Fibroblast of skin of abdomen (primary cell): ENCODE data around the gene CALN1.

ENCODE experiments used
- DNase-seq: peaks from one replicate; pipeline ENCODE4 v3.0.0-alpha.2; 2013

The CALN1 gene

DNA sequence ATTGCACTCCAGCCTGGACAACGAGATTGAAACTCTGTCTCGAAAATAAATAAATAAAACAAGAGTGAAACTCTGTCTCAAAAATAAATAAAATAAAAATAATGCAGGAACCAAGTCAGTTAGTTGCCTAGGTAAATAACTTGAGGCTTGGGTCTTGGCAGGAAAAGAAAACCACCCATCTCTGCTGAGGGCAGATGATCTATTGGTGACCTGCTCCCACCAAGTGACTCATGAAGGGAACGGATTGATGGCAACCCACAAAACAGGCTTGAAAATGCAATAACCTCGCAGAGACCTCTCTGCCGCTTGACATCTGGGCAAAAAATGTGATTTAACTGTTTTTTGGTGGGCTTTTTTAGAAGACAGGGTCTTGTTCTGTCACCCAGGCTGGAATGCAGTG is 86.6 kb downstream of the CALN1 start:
- no peak for DNase-seq

DNA sequence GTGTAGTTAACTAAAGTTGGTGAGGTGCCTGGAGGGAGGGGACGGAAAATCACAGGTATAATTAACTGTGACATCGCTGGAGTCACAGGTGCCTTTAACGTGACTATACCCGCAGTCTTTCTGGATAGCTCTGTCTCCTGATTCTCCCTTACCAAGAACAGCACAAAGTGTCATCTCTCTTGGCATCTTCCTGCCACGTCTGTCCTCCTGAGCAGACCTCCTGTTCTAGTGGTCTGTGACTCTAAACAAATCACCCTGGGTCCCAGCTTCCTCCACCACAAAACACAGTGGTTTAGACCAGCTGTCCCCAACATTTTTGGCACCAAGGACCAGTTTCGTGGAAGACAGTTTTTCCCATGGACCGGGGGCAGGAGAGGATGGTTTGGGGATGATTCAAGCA is 90.5 kb downstream of the CALN1 start:
- DNase-seq = no peak

DNA sequence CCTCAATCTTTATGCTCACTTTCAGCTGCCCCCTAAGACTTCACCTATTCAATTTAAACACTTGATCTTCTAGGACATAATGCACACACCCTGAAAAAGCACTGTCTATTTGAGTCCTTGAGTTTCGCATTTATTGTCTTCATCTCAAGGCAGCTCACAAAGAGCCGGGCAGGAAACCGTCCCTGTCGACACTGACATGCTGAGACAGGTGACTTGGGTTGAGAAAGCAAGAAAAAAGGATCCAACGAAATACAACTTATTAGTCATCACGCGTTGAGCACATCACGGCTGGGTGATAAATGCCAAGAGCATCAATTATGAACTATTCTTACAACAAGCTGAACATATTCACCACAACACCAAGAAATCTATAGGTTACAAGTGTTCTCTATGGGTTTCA is 91.1 kb downstream of the CALN1 start:
- DNase-seq = no peak

DNA sequence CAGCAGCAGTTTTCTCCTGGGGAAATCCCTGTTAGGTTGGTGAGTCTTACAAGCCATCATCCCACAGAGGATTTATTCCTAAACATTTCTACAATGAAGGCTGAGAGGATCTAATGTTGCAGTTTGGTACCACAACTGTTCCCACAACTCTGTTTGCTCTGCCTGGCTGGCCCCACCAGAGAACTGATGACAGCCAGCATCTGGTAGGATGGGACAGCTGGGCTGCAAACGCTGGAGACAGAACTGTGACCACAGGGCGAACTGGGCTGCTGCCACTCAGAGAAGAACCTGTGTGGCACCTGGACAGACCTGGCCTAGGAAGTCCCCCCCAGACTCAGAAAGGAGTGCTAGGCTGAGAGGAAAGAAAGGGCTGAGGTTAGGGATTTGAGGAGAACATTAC is 94.8 kb downstream of the CALN1 start:
- DNase-seq = no peak

DNA sequence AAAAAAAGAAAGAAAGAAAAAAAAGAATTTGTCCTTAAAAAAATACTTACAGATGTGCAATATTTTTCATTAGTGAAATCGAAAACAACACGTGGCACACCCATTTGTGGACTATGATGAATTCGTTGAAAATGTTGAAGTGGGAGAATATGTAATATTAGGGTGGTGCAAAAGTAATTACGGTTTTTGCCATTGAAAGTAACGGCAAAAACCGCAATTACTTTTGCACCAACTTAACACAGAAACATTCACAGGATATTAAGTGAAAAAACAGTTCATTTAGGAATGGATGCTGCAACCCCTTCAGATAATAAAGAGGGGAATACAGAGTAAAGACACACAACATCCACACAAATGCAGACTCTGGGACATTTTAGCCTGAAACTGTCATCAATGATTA is 96.0 kb downstream of the CALN1 start:
- no peak for DNase-seq

DNA sequence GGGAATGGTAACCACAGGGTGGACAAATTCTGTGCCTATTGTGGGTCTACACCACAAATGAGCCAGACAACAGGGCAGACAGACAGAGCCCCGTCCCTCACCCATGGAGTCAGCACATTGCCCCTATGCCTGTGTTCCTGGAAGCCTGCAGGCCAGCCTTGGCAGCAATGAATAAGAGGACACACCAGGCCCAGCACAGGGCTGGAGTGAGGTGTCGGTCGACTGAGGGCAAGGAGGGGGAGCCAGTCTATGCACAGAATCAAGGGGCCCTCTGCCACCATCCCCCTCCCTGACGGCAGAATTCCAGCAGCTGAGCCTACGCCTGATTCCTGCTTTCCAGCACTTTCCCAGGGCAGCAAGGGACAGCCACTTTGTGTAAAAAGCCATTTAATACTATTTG is 98.2 kb downstream of the CALN1 start:
- no peak for DNase-seq

DNA sequence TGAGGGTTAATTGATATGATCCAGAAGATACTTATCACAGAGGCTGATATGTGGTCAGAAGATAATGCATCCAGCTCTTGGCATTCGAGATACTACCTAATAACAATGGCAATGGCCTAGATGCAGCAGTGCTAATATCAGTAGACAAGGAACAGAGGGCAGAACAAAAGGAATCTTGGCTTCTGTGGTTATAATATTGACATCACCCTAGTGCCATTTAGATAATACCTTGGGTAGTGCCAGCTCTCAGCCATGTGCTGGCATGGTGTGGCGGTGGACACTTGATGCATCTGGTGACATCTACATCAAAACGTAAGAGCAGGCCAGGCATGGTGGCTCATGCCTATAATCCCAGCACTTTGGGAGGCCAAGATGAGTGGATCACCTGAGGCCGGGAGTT is 101.8 kb downstream of the CALN1 start:
- no peak for DNase-seq

DNA sequence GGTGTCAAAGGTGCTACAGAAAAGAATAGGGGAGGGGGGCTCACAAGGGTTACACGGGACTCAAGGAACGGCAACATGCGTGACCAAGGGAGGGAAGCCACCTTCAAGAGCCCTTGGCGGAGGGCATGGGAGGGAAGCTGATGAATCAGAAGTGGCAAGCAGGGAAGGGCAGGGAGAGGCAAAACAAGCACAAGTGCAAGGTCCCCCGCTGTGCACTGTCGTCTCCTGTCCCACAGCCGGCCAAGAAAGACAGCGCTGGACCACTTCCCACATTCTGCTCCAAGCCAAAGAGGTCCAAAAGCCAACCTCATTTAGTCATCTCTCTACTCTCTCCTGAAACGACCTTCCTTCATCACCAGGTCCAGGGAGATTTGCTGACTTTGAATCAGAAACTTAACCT is 102.7 kb downstream of the CALN1 start:
- no peak for DNase-seq

DNA sequence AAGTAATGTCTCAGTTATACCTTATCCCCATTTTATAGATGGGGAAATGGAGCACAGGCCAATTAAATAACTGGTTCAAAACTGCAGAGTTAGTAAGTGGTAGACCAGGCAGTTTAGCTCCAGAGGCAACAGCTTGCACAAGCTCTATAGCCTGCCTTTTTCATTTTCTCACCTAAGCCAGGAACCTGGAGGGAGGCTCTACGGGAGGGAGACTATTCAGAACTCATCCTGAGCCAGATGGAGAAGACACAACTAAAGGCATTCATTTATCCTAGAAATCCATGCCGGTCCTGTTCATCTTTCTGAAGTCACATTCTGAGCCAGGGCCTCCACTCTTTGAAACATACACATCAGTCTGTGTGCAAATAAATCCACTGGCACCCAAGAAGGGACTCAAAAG is 103.2 kb downstream of the CALN1 start:
- DNase-seq = no peak

DNA sequence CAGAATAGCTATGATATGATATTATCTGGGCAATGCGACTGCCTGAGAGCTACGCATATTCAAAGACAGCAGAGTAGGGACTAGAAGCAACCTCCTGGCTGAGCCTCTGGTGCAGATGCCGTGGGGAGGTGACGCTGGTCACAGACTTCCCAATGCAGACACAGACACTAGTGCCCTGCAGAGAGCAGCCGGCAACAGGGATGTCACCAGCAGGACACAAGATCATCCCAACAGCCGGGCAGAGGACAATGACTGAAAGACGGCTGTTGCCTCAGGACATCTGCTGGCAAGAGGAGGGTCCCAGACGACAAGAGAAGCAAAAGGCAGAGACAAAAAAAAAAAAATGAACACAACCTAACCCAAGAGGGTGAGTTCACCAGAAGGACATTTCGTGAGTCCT is 104.6 kb downstream of the CALN1 start:
- DNase-seq = no peak

DNA sequence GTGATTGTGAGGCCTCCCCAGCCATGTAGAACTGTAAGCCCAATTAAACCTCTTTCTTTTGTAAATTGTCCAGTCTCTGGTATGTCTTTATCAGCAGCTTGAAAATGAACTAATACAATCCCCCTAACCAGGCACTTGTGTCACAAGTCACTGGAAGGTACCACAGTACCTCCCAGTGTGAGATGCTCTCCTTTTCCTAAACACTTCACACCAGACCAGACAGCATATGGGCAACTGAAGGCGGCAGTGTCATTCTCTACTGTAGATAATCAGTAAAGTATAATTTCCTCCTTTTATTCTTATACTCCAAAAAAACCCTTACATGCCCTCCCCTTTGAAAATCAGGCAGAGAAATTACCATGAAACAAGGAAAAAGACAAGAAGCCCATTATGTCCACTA is 113.2 kb downstream of the CALN1 start:
- no peak for DNase-seq

DNA sequence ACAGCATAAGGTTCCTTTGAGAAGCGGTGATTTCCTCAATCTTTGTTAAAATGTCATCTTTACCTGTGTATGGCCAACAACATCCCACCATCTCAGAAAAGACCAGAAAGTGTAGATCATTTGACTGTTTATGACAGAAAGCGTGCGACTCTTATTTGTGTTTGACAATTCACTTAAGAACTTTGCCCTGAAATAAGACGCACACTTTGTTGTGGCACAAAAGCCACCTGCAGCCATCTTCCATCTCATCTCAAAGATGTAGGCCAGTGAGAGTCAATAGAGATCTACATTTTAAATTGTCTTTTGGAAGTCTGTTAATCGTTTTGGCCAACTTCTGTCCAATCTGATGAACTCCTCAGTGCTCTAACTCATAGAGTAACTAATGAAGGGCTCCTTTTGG is 114.0 kb downstream of the CALN1 start:
- no peak for DNase-seq

DNA sequence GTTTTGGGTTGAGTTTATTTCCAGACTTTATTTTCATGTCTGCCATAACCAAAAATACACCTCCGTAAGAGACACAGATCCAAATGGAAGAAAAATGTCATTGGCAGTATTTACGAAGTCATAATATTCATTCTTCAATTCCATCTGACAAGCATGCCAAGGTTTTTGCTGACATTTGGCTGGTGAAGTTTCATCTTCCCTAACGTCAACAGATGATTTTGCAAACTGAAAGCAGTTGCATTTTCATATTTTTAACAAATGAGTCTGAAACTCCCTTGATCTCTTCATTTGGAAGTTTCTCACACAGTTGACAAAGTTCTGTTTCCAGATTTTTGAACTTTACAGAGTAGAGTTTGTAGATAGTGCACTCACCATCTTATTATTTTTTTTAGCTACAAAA is 114.5 kb downstream of the CALN1 start:
- no peak for DNase-seq

DNA sequence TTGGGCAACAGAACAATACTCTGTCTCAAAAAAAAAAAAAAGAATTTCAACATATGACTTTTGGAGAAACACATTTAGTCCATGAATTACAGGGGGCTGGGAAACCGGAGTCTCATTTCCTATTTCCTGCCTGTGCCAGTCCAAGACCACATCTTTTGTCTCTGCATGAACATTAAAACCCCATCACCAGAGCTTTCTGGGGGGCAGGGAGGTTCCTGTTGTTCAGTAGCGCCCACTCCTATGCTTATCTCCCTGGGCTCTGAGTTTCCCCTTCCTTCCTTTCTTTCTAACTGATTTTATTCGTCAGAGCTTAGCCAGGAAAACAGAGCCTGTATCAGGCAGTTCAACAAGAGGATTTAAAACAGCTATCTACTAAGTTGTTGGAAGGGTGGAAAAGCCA is 119.3 kb downstream of the CALN1 start:
- DNase-seq = no peak

DNA sequence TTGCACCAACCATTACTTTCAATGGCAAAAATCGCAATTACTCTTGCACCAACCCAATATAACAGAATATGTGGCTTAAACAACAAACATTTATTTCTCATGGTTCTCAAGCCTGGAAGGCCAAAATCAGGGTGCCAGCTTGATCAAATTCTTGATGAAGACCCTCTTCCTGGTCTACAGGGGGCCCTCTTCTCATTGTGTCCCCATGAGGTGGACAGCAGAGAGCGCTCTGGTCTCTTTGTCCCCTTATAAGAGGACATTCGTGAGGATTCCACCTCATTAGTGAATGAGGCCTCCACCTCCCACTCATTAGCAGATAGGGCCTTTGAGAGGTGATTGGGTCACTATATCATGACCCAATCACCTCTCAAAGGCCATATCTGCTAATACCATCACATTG is 120.0 kb downstream of the CALN1 start:
- DNase-seq = no peak

DNA sequence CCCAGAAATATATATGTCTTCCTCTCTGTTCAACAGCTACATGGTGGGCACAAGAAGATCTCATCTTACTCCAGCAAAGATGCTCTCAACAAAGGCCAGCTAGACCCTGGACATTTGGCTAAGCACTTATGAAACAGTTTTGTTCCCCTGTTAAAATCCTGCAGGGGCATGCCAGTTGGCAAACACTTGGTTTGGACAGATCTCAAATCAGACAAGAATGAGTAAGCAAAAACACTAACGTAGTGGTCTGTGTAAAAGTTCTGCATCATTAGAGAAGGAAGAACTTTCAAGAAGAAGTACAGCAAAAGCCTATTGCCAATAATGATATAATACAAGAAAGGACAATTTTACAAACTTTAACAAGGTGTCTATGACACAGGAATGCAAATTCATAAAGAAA is 125.6 kb downstream of the CALN1 start:
- no peak for DNase-seq

DNA sequence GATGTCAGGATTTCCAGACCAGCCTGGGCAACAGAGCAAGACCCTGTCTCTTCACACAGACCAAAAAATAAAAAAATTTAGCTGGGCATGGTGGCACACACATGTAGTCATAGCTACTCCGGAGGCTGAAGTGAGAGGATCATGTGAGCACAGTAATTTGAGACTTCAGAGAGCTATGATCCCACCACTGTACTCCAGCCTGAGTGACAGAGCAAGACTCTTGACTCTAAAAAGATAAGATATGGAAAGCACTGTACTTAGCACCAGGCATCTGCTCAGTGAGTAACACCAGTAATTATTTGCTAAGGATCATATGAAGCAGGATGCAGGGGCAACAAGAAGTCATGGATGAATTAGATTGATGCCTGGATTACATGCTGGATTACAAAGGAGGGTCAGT is 128.8 kb downstream of the CALN1 start:
- DNase-seq = no peak

DNA sequence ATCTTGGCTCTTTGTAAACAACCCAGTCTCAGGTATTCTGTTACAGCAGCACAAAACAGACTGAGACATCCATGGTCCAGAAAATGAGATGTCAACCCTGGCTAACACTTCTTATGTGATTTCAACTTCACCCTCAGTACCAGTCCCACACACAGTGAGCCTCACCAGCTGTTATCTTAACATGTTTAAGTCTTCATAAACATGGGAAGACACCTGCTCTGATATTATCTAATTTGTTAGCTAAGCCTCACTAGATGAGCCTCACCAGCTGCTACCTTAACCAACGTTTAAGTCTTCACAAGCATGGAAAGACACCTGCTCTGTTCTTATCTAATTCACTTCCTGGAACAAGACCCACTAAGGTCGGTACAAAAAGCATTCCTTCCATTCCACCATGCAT is 130.8 kb downstream of the CALN1 start:
- no peak for DNase-seq

DNA sequence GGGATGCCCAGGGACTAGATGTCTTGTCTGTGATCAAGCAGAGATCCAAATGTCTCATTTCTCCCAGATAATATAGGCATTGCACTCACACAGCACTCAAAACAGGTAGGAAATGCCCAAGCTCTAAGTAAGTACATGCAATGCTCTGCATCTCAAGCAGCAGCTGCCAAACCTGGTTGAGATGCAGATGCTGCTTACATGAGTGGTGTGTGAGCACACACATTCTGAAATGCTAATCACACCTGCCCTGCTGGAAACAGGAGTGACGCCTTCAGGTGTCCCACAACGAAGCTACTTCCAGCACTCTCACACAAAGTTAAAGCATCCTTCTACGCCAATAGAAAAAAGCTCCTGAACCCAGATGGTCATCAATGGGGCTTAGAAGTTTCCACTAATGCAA is 132.9 kb downstream of the CALN1 start:
- DNase-seq = no peak

DNA sequence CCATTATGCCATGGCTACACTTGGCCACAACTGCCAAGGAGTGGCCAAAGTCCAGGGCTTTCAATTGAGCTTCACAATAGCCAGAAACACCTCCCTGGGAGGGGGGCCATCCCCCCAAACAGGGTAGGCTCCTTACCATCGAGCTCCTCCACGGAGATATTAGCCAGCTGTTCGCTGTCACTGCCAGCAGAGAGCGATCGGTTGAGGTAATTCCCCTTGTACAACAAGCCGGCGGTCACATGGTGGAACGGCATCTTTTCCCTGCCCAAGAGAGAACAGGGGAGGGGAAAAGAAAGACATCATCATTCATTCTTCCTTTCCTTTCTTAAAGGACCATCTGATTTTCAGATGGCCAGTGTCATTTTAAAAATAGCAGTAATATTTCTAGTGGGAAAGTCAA is 133.6 kb downstream of the CALN1 start:
- no peak for DNase-seq

DNA sequence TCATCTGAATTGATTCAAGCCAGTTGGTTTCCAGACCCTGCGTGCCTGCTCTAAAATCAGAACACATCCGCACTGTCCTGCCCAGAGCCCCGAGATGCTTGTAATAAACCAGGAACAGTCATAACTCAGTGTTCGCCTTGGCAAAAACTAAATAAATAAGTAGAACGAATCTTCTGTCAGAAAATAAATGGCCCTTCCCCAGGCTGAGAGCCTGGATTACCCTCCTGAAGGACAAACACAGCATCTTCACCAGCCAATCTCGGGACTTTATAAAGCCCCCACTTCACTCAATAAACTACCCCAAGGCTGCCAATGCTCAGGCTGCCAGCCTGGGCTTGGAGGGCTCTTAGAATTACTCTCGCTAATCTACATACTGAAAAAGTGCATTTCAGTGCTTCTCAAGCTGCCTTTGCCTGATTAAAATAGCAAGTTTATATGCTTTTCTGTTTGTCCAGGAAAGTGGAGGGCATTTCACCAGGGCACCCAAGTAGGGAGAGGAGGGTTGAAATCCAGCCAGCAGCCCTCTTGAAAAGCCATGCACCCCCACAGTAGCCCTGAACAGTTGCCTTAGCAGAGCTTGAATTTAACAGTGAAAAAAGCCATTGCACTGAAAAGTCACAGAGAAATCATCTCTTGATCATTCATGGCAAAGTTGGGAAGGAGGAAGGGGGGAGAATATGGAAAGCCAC is 136.6 kb downstream of the CALN1 start:
- DNase-seq = no peak

DNA sequence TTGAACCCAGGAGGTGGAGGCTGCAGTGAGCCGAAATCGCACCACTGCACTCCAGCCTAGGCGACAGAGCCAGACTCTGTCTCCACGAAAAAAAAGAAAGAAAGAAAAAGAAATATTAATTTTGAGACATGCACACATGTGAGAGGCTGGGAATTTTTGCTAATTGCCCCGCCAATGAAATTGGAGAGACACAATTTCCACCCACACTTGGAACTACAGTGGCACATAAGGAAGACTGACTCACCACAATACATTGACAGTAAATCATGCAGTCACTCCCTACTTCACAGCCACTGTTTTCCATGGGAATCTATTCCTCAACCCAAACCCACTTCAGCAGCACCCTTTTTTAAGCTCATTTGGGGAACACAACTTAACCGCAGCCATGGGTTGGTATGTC is 139.7 kb downstream of the CALN1 start:
- no peak for DNase-seq

DNA sequence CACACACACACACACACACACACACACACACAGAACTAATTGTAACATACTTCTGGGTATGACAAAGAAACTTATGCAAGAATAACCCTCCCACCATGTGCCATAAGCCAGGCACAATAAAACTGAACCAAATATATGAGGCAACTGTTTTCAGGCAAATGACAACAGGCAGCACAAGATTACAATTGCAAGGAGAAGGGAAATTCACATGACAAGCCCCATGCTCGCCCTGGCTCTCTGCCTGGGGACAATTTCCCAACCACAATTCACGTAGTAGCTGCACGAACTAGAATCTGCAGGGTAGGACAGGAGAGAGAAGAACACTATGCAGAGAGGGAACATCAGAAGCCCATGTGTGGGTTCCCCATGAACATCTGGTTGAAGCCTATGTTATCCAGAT is 143.3 kb downstream of the CALN1 start:
- no peak for DNase-seq

DNA sequence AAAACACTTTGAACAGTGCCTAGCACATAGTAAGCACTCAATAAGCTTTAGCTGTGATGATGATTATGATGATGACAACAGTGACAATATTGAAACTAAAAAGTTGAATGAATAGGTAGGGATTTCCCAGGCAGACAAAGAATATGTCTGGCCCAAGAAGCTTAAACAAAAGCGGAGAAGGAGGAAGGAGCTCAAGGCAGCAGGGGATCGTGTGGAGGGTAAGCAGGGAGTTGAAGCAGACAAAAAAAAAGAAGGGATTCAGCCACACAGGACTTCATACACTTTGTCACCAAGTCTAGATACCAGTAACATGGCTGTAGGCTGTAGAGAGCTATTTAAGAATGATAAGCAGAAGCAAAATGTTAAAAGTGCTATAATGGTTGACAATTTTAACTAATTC is 144.0 kb downstream of the CALN1 start:
- no peak for DNase-seq

DNA sequence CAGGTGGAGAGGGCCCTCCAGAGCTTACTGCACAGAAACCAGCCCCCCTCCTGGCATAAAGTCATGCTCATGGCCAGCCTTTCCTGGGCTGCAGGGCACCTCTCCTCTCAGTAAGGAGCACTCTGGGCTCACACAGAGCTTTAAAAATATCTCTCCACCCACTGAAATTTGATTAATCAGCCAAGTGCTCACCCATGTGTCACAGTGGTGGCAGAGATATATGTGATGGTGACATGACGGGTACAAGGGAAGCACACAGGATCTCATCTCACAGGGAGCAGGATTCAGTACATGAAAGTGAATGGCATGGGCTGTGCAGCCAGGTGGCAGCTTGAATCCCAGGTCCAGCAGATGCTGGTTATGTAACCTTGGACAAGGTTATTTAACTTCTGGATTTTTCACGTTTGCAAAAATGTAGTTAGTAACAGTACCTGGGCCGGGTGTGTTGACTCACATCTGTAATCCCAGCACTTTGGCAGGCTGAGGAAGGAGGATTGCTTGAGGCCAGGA is 144.8 kb downstream of the CALN1 start:
- no peak for DNase-seq
